Right lobe of liver (tissue), 6 donors: Measurements from ENCODE around the gene ECE1. TPM values are rescaled to one million over a fixed set of nuclear protein-coding genes. Genes with fewer than 3 reads are reported as not detected.

Experiments used
- ATAC-seq, 4 donors: fragments of 200-7000 bp; cut with Tn5 transposase; one replicate each; pipeline ENCODE4 v1.9.1; 2020; ENCODE audit warnings: mild to moderate bottlenecking in 4 of 4, moderate library complexity in 4 of 4
- DNase-seq, 3 donors: peaks; one replicate each; pipeline ENCODE4 v3.0.0-alpha.2; 2020
- H3K27ac ChIP-seq, 3 donors: fragments of 200-600 bp; one replicate each; pipeline ENCODE4 v1.8.0; 2022
- H3K27me3 ChIP-seq, 2 donors: fragments of 200-600 bp; one replicate each; pipeline ENCODE4 v1.8.0; 2022
- H3K36me3 ChIP-seq, 4 donors: fragments of 200-600 bp; sonication (generic) in 1 of 4; one replicate each; pipeline versions ENCODE4 v1.5.1 to v1.8.0; 2017 to 2022; ENCODE audit warnings: control low read depth in 1 of 4
- H3K4me1 ChIP-seq, 4 donors: fragments of 200-600 bp; sonication (generic) in 1 of 4; one replicate each; pipeline versions ENCODE4 v1.5.1 to v1.8.0; 2017 to 2022; ENCODE audit warnings: control low read depth in 1 of 4
- H3K4me3 ChIP-seq, 3 donors: fragments of 200-600 bp; one replicate each; pipeline ENCODE4 v1.8.0; 2022
- H3K9me3 ChIP-seq, 4 donors: fragments of 200-600 bp; sonication (generic) in 1 of 4; one replicate each; pipeline versions ENCODE4 v1.5.1 to v1.8.0; 2017 to 2022; ENCODE audit warnings: control low read depth in 1 of 4
- CTCF ChIP-seq, 4 donors: fragments of 200-600 bp in 3 of 4; fragments of 450-650 bp in 1 of 4; IDR thresholded peaks; one replicate each; pipeline versions ENCODE4 v1.5.1 to v1.8.0; 2016 to 2022; ENCODE audit warnings: antibody characterized with exemption in 4 of 4, mild to moderate bottlenecking in 2 of 4
- POLR2A ChIP-seq: fragments of 450-650 bp; IDR thresholded peaks from one replicate; pipeline ENCODE4 v1.6.1; 2017; ENCODE audit warnings: antibody characterized with exemption, mild to moderate bottlenecking
- WGBS: methylation state at CpG from one replicate; pipeline ENCODE4 v1.1.6; 2018; ENCODE audit warnings: low coverage, low lambda C conversion rate; ENCODE audit not compliant: insufficient coverage; ENCODE audit errors: missing lambda C conversion rate; 5-methylcytosine and 5-hydroxymethylcytosine counted together
- intact Hi-C, 2 donors: fragments of 100-400 bp; cut with DNase I; formaldehyde crosslinking; loops; one replicate each; pipeline versions ENCODE4 v1.11.2 to v1.14.1; 2022
- total RNA-seq, 6 experiments: library from RNA; depleted of rRNA in 2 of 6; stranded (reverse); fragments of >200 nt in 2 of 6; fragmentation: NEBNext Ultra II Directional in 3 of 6; extraction: Animal tissue kit (Norgen Biotek cat#: 25700) in 3 of 6; gene quantifications; one replicate each; pipeline versions ENCODE4 v1.1.0 to v1.2.4, GENCODE V29; 2016 to 2023
- donor health status: DM: no; HTN: yes; CAD: no.
- donor health status: DM: no; HTN: no; CAD: no.
- donor health status: DM: no; HTN: no; CAD: no.
- donor health status: DM: no; HTN: yes; CAD: no.
- donor health status: DM: no; HTN: yes; CAD: no.

Gene ECE1
- total RNA-seq, 6 experiments from 2014 or later: 39.7 to 61.3 (median 43.8) TPM

GRCh38 chr1:21244154-21244553 is 46.1 kb downstream of the ECE1 start:
- peaks cover 0 to 53% (median 23%) of the 10 kb centered on the region in 4 donors for H3K36me3 ChIP-seq
- 84% methylated on average over 4 of the region's 10 CpGs for WGBS
- no peak for ATAC-seq
- no peak overlapping the region for H3K27ac ChIP-seq
- H3K27me3 ChIP-seq: no peaks in the 10 kb centered on the region
- no peak for DNase-seq
- H3K4me3 ChIP-seq: no peak overlapping the region
- peaks cover 0 to 18% (median 6%) of the 10 kb centered on the region in 4 donors for H3K4me1 ChIP-seq
- TF ChIP-seq POLR2A: no peak
- H3K9me3 ChIP-seq: no peaks in the 10 kb centered on the region
- intact Hi-C loops: no loop called here

- Histone ChIP-seq H3K4me1 (peaks cover 0 to 7% (median 3%) of the 10 kb centered on the region in 4 donors), H3K36me3 (peaks cover 0 to 58% (median 26%) of the 10 kb centered on the region in 4 donors), H3K27ac (no peak overlapping the region), H3K4me3 (no peak overlapping the region), H3K9me3 (no peaks in the 10 kb centered on the region), H3K27me3 (no peaks in the 10 kb centered on the region)
- WGBS: 80% methylated on average over 4 of the region's 4 CpGs
- intact Hi-C loops: no loop called here
- ATAC-seq (no peak), DNase-seq (no peak)
- TF ChIP-seq POLR2A (no peak), CTCF (IDR thresholded peaks at IDR 0.05) (no peak)
These were observed 47.4 kb downstream of the ECE1 start for GRCh38 chr1:21242846-21243245.

GRCh38 chr1:21241771-21242581 is 48.3 kb downstream of the ECE1 start:
- 78% methylated on average over 6 of the region's 12 CpGs for WGBS
- no peaks in the 10 kb centered on the region for H3K4me1 ChIP-seq
- TF ChIP-seq CTCF (IDR thresholded peaks at IDR 0.05): no peak
- TF ChIP-seq POLR2A: no peak
- no peak overlapping the region for H3K4me3 ChIP-seq
- no peak for ATAC-seq
- H3K27me3 ChIP-seq: no peaks in the 10 kb centered on the region
- DNase-seq: no peak
- peaks cover 0 to 61% (median 27%) of the 10 kb centered on the region in 4 donors for H3K36me3 ChIP-seq
- no peak overlapping the region for H3K27ac ChIP-seq
- intact Hi-C loops: no loop called here
- H3K9me3 ChIP-seq: no peaks in the 10 kb centered on the region

GRCh38 chr1:21240706-21241105 is 49.6 kb downstream of the ECE1 start:
- H3K4me1 ChIP-seq: no peaks in the 10 kb centered on the region
- intact Hi-C loops: no loop called here
- H3K4me3 ChIP-seq: no peak overlapping the region
- no peaks in the 10 kb centered on the region for H3K27me3 ChIP-seq
- TF ChIP-seq POLR2A (no peak), CTCF (IDR thresholded peaks at IDR 0.05) (no peak)
- WGBS: 84% methylated on average over 6 of the region's 10 CpGs
- peaks cover 0 to 63% (median 31%) of the 10 kb centered on the region in 4 donors for H3K36me3 ChIP-seq
- ATAC-seq (no peak), DNase-seq (no peak)
- no peaks in the 10 kb centered on the region for H3K9me3 ChIP-seq
- H3K27ac ChIP-seq: no peak overlapping the region

- no peaks in the 10 kb centered on the region for H3K9me3 ChIP-seq
- peaks cover 0 to 60% (median 29%) of the 10 kb centered on the region in 4 donors for H3K36me3 ChIP-seq
- intact Hi-C loops: no loop called here
- ATAC-seq (no peak), DNase-seq (no peak)
- H3K4me1 ChIP-seq: no peaks in the 10 kb centered on the region
- no peak overlapping the region for H3K27ac ChIP-seq
- H3K27me3 ChIP-seq: no peaks in the 10 kb centered on the region
- H3K4me3 ChIP-seq: no peak overlapping the region
- 67% methylated on average over 4 of the region's 10 CpGs for WGBS
- TF ChIP-seq CTCF (IDR thresholded peaks at IDR 0.05) (no peak), POLR2A (no peak)
These were observed 51.0 kb downstream of the ECE1 start for GRCh38 chr1:21239221-21239620.
